Nephron progenitor cell (in vitro differentiated cells): ENCODE data around the gene DDX54.

Experiments used
- DNase-seq: peaks from one replicate; pipeline ENCODE4 v3.0.0; 2021
- H3K27ac Mint-ChIP-seq: 2 replicates; pipeline ENCODE4 v1.8.0; 2021; ENCODE audit warnings: mild to moderate bottlenecking, moderate library complexity, mixed read lengths
- H3K27me3 Mint-ChIP-seq: 2 replicates; pipeline ENCODE4 v1.8.0; 2021; ENCODE audit warnings: mild to moderate bottlenecking, low read depth, mixed read lengths; ENCODE audit not compliant: poor library complexity
- H3K36me3 Mint-ChIP-seq: 2 replicates; pipeline ENCODE4 v1.8.0; 2021; ENCODE audit warnings: low read depth, mixed read lengths
- H3K4me1 Mint-ChIP-seq: 2 replicates; pipeline ENCODE4 v1.8.0; 2021; ENCODE audit warnings: mixed read lengths
- H3K4me3 Mint-ChIP-seq: 2 replicates; pipeline ENCODE4 v1.8.0; 2021; ENCODE audit warnings: mild to moderate bottlenecking, moderate library complexity, mixed read lengths
- H3K9me3 Mint-ChIP-seq: 2 replicates; pipeline ENCODE4 v1.8.0; 2021; ENCODE audit warnings: mild to moderate bottlenecking, moderate library complexity, mixed read lengths
- CTCF ChIP-seq: fragments of 200-600 bp; sonication (generic); IDR thresholded peaks from 2 replicates; pipeline ENCODE4 v1.5.0; 2021; ENCODE audit warnings: antibody characterized with exemption

Gene DDX54

GRCh38 chr12:113202300-113203075, 17.2 kb upstream of the DDX54 start:
- no peak overlapping the region for H3K27ac Mint-ChIP-seq
- peaks cover 9% of the 10 kb centered on the region for H3K36me3 Mint-ChIP-seq
- DNase-seq, result no peak
- H3K9me3 Mint-ChIP-seq, result peaks cover 8% of the 10 kb centered on the region
- peaks cover 2% of the 10 kb centered on the region for H3K27me3 Mint-ChIP-seq
- peaks cover 17% of the 10 kb centered on the region for H3K4me1 Mint-ChIP-seq
- H3K4me3 Mint-ChIP-seq, result no peak overlapping the region
- no peak for TF ChIP-seq CTCF

- no peak for TF ChIP-seq CTCF
- peaks cover 21% of the 10 kb centered on the region for H3K4me1 Mint-ChIP-seq
- H3K9me3 Mint-ChIP-seq, result peaks cover 5% of the 10 kb centered on the region
- peaks cover 5% of the 10 kb centered on the region for H3K36me3 Mint-ChIP-seq
- DNase-seq, result no peak
- no peak overlapping the region for H3K27ac Mint-ChIP-seq
- H3K4me3 Mint-ChIP-seq, result no peak overlapping the region
- peaks cover 2% of the 10 kb centered on the region for H3K27me3 Mint-ChIP-seq
These were observed 16.2 kb upstream of the DDX54 start for GRCh38 chr12:113201187-113202177.

DNA sequence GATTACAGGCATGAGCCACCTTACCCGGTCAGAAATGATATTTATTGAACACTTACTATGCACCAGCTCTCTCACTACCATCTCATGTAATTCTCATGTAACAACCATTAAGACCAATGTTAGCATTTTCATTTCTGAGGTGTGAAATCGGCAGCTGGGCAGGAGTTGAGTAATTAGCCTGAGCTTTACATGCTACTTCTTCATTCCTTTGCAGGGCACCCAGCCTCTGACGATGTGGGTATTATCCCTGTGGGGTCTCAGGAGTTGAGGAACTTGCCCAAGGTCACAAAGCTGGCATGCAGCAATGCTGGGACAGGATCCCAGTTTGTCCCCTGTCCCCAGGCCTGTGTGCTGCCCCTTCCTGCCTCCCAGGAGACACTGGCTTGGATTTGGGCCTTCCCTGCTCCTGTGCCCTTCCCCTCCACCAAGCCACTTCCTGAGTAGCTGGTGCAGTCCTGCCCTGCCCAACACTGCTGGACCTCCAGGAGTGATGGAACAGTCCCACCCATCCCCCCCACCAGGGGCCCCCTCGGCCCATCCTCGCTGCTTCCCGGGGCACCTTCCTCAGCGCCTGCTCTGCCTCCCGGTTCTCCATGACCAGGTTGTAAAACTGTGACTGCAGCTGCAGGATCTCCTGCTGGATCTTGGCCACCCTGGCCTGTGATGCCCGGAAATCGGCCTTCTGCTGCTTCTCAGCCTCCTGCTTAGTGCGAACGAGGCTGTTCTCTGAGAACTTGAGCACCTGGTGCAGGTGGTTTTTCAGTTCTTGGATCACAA, 14.9 kb upstream of the DDX54 start:
- Mint-ChIP-seq H3K36me3 (no peaks in the 10 kb centered on the region), H3K9me3 (no peaks in the 10 kb centered on the region), H3K4me3 (no peak overlapping the region), H3K27me3 (peaks cover 2% of the 10 kb centered on the region), H3K4me1 (peaks cover 24% of the 10 kb centered on the region), H3K27ac (no peak overlapping the region)
- no peak for TF ChIP-seq CTCF
- no peak for DNase-seq

DNA sequence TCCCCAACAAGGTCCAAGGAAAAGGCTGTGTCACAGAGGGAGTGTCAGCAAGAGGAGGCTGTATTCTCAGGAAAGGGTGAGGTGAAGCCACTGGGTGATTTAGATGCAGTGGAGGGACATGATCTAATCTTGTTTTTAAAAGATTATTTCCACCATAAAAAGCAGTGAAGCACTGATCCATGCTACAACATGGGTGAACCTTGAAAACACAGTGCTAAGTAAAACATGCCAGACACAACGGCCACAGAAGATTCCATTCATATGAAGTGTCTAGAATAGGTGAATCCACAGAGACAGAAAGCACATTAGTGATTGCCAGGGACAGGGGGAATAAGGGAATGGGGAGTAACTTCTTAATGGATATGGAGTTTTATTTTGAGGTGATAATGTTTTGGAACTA, 13.0 kb upstream of the DDX54 start:
- DNase-seq, result no peak
- H3K4me3 Mint-ChIP-seq, result no peak overlapping the region
- no peak for TF ChIP-seq CTCF
- H3K36me3 Mint-ChIP-seq, result peaks cover 6% of the 10 kb centered on the region
- H3K27ac Mint-ChIP-seq, result peak overlapping the region; percentile 17
- peaks cover 2% of the 10 kb centered on the region for H3K27me3 Mint-ChIP-seq
- H3K4me1 Mint-ChIP-seq, result peaks cover 34% of the 10 kb centered on the region
- H3K9me3 Mint-ChIP-seq, result no peaks in the 10 kb centered on the region

DNA sequence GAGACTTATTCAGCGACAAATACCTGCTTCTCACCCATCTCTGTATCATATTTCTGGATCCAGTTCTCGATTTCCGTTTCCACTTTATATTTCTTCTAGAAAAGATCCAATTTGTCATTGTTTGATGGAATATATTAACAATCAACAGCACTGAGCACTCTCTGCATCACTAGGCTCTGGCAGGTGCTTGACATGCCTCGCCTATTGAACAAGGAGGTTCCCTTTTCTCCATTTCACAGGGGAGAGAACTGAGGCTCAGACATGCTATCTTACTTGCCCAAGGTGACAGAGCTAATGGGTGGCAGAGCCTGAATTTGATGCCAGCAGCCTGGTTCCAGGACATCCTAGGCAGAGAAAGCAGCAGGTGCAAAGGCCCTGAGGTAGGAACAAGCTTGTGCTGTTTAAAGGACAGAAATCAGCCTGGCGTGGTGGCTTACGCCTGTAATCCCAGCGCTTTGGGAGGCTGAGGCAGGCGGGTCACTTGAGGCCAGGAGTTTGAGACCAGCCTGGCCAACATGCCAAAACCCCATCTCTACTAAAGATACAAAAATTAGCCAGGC, 12.3 kb upstream of the DDX54 start:
- Mint-ChIP-seq H3K4me1 (peaks cover 38% of the 10 kb centered on the region), H3K27ac (no peak overlapping the region), H3K27me3 (peaks cover 2% of the 10 kb centered on the region), H3K36me3 (peaks cover 7% of the 10 kb centered on the region), H3K9me3 (no peaks in the 10 kb centered on the region), H3K4me3 (no peak overlapping the region)
- no peak for TF ChIP-seq CTCF
- DNase-seq, result no peak
